GM23338 (cell line): ENCODE results near the gene ANKS1B. TPM values are rescaled to one million over a fixed set of nuclear protein-coding genes. Genes with fewer than 3 reads are reported as not detected.

Experiments
- ATAC-seq: fragments of 200-7000 bp; cut with Tn5 transposase; 3 replicates; pipeline ENCODE4 v1.9.1; 2020
- DNase-seq: peaks from one replicate; pipeline ENCODE4 v3.0.0-alpha.2; 2015; ENCODE audit warnings: low spot score
- H2AFZ ChIP-seq: fragments of 200-600 bp; sonication (generic); 2 replicates; pipeline ENCODE4 v1.8.0; 2016; ENCODE audit warnings: antibody characterized with exemption, mild to moderate bottlenecking, moderate library complexity
- H3F3A ChIP-seq: fragments of 200-600 bp; sonication (generic); replicated peaks from 2 replicates; pipeline ENCODE4 v1.8.0; 2017; ENCODE audit warnings: antibody characterized with exemption, mixed run types, low read depth
- H3K27ac ChIP-seq: fragments of 200-600 bp; sonication (generic); 2 replicates; pipeline ENCODE4 v1.6.1; 2016; ENCODE audit warnings: low read depth
- H3K27me3 ChIP-seq: fragments of 200-600 bp; sonication (generic); 2 replicates; pipeline ENCODE4 v1.8.0; 2016; ENCODE audit warnings: mild to moderate bottlenecking, mixed run types, moderate library complexity; ENCODE audit not compliant: insufficient read depth
- H3K36me3 ChIP-seq: fragments of 200-600 bp; sonication (generic); 2 replicates; pipeline ENCODE4 v1.8.0; 2016; ENCODE audit warnings: mild to moderate bottlenecking; ENCODE audit not compliant: insufficient read depth
- H3K4me1 ChIP-seq: fragments of 200-600 bp; sonication (generic); 2 replicates; pipeline ENCODE4 v1.8.0; 2016; ENCODE audit warnings: mild to moderate bottlenecking, moderate library complexity; ENCODE audit not compliant: insufficient read depth
- H3K4me2 ChIP-seq: fragments of 200-600 bp; sonication (generic); 2 replicates; pipeline ENCODE4 v1.7.1; 2017; ENCODE audit warnings: mixed run types
- H3K4me3 ChIP-seq: fragments of 200-600 bp; sonication (generic); 2 replicates; pipeline ENCODE4 v1.6.1; 2016; ENCODE audit warnings: mixed run types
- H3K79me2 ChIP-seq: fragments of 200-600 bp; sonication (generic); replicated peaks from 2 replicates; pipeline ENCODE4 v1.8.0; 2017; ENCODE audit warnings: mild to moderate bottlenecking; ENCODE audit not compliant: insufficient read depth
- H3K9me2 ChIP-seq: fragments of 200-600 bp; sonication (generic); 2 replicates; pipeline ENCODE4 v1.8.0; 2017; ENCODE audit not compliant: insufficient read depth
- H4K20me1 ChIP-seq: fragments of 200-600 bp; sonication (generic); replicated peaks from 2 replicates; pipeline ENCODE4 v1.8.0; 2017; ENCODE audit warnings: mild to moderate bottlenecking; ENCODE audit not compliant: insufficient read depth
- H3K27ac Mint-ChIP-seq: 2 replicates; pipeline ENCODE4 v1.8.0; 2020; ENCODE audit warnings: inconsistent platforms, mild to moderate bottlenecking, moderate library complexity, mixed read lengths
- H3K27me3 Mint-ChIP-seq: 3 replicates; pipeline ENCODE4 v1.8.0; 2022; ENCODE audit warnings: low read depth, mild to moderate bottlenecking, moderate library complexity, mixed read lengths, inconsistent platforms; ENCODE audit not compliant: insufficient read depth, poor library complexity
- H3K36me3 Mint-ChIP-seq: 3 replicates; pipeline ENCODE4 v1.8.0; 2021; ENCODE audit warnings: low read depth, mild to moderate bottlenecking, inconsistent platforms, moderate library complexity, mixed read lengths
- H3K4me1 Mint-ChIP-seq: 3 replicates; pipeline ENCODE4 v1.8.0; 2020; ENCODE audit warnings: mild to moderate bottlenecking, inconsistent platforms, mixed read lengths
- H3K4me3 Mint-ChIP-seq: 3 replicates; pipeline ENCODE4 v1.8.0; 2021; ENCODE audit warnings: moderate library complexity, mild to moderate bottlenecking, inconsistent platforms, mixed read lengths
- H3K9me3 Mint-ChIP-seq: 3 replicates; pipeline ENCODE4 v1.8.0; 2020; ENCODE audit warnings: moderate library complexity, mild to moderate bottlenecking, inconsistent platforms, mixed read lengths
- CREB1 ChIP-seq: fragments of 250-450 bp; sonication (Bioruptor Pico); IDR thresholded peaks from 2 replicates; pipeline ENCODE4 v1.5.0; 2020; ENCODE audit warnings: low read depth, mild to moderate bottlenecking, moderate library complexity
- EZH2 ChIP-seq: fragments of 200-600 bp; sonication (generic); IDR thresholded peaks from one replicate; pipeline ENCODE4 v1.8.0; 2017; ENCODE audit warnings: antibody characterized with exemption, mild to moderate bottlenecking, low read depth; ENCODE audit not compliant: unreplicated experiment
- EZH2phosphoT487 ChIP-seq: fragments of 200-600 bp; sonication (generic); IDR thresholded peaks from one replicate; pipeline ENCODE4 v1.8.1; 2018; ENCODE audit warnings: antibody characterized with exemption; ENCODE audit not compliant: unreplicated experiment
- JUNB ChIP-seq: IDR thresholded peaks from one replicate; pipeline ENCODE4 v1.6.1; 2016; ENCODE audit warnings: antibody characterized with exemption; ENCODE audit not compliant: unreplicated experiment
- NANOG ChIP-seq: IDR thresholded peaks from 2 replicates; pipeline ENCODE4 v1.6.1; 2016; ENCODE audit warnings: antibody characterized with exemption, borderline replicate concordance
- POLR2AphosphoS5 ChIP-seq: IDR thresholded peaks from 2 replicates; pipeline ENCODE4 v1.6.1; 2016; ENCODE audit warnings: antibody characterized with exemption, low read depth
- STAT1 ChIP-seq: IDR thresholded peaks from one replicate; pipeline ENCODE4 v1.6.1; 2016; ENCODE audit warnings: antibody characterized with exemption; ENCODE audit not compliant: unreplicated experiment
- ZNF114 ChIP-seq: fragments of 250-450 bp; sonication (Bioruptor Pico); IDR thresholded peaks from 2 replicates; pipeline ENCODE4 v1.5.0; 2020; ENCODE audit warnings: mild to moderate bottlenecking, moderate library complexity
- ZNF331 ChIP-seq: fragments of 250-450 bp; sonication (Bioruptor Pico); IDR thresholded peaks from 2 replicates; pipeline ENCODE4 v1.5.0; 2020; ENCODE audit warnings: low read depth, mild to moderate bottlenecking, moderate library complexity
- ZNF462 ChIP-seq: fragments of 250-450 bp; sonication (Bioruptor Pico); IDR thresholded peaks from 2 replicates; pipeline ENCODE4 v1.5.0; 2020; ENCODE audit warnings: mild to moderate bottlenecking, moderate library complexity
- polyA plus RNA-seq: library from polyadenylated mRNA; unstranded; fragments of >200 nt; fragmentation: Nextera tagmentation; extraction: Ambion mirVana; gene quantifications from 2 replicates; pipeline ENCODE4 v1.2.1, GENCODE V29; 2016
- total RNA-seq: library from RNA; depleted of rRNA; stranded (reverse); fragments of >200 nt; shearing (Covaris generic); gene quantifications from 2 replicates; pipeline ENCODE4 v1.2.3, GENCODE V29; 2014
- TF ChIP-seq, protein P1 (sequence below): IDR thresholded peaks from one replicate; pipeline ENCODE4 v1.6.1; 2018; ENCODE audit warnings: antibody characterized with exemption; ENCODE audit not compliant: unreplicated experiment
- TF ChIP-seq, protein P2 (sequence below), 2 experiments: fragments of 200-600 bp in 1 of 2; sonication (generic) in 1 of 2; conservative IDR thresholded peaks; 2 replicates each; pipeline versions ENCODE4 v1.5.1 to v1.6.1; 2016 to 2017; ENCODE audit warnings: antibody characterized with exemption in 2 of 2, low read depth in 2 of 2, mild to moderate bottlenecking in 2 of 2, moderate library complexity in 1 of 2
- TF ChIP-seq, protein P3 (sequence below): IDR thresholded peaks from 2 replicates; pipeline ENCODE4 v1.6.1; 2016; ENCODE audit warnings: antibody characterized with exemption

The ANKS1B gene
- total and polyA plus RNA-seq, 2 experiments from 2014 or later: 4.3 to 5.8 TPM

- TF ChIP-seq, protein P1, sequence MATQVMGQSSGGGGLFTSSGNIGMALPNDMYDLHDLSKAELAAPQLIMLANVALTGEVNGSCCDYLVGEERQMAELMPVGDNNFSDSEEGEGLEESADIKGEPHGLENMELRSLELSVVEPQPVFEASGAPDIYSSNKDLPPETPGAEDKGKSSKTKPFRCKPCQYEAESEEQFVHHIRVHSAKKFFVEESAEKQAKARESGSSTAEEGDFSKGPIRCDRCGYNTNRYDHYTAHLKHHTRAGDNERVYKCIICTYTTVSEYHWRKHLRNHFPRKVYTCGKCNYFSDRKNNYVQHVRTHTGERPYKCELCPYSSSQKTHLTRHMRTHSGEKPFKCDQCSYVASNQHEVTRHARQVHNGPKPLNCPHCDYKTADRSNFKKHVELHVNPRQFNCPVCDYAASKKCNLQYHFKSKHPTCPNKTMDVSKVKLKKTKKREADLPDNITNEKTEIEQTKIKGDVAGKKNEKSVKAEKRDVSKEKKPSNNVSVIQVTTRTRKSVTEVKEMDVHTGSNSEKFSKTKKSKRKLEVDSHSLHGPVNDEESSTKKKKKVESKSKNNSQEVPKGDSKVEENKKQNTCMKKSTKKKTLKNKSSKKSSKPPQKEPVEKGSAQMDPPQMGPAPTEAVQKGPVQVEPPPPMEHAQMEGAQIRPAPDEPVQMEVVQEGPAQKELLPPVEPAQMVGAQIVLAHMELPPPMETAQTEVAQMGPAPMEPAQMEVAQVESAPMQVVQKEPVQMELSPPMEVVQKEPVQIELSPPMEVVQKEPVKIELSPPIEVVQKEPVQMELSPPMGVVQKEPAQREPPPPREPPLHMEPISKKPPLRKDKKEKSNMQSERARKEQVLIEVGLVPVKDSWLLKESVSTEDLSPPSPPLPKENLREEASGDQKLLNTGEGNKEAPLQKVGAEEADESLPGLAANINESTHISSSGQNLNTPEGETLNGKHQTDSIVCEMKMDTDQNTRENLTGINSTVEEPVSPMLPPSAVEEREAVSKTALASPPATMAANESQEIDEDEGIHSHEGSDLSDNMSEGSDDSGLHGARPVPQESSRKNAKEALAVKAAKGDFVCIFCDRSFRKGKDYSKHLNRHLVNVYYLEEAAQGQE: no peak
- no peak for TF ChIP-seq STAT1
- TF ChIP-seq EZH2phosphoT487: no peak
These were observed 1232.0 kb downstream of the ANKS1B start (continued) for GRCh38 chr12:98752726-98753125.

GRCh38 chr12:98751580-98752115, 1233.1 kb downstream of the ANKS1B start:
- DNase-seq (no peak), ATAC-seq (no peak)
- no peaks in the 10 kb centered on the region for H3K4me1 ChIP-seq
- Mint-ChIP-seq H3K9me3 (no peaks in the 10 kb centered on the region), H3K4me1 (peaks cover 10% of the 10 kb centered on the region), H3K4me3 (no peak overlapping the region), H3K36me3 (no peaks in the 10 kb centered on the region), H3K27ac (no peak overlapping the region), H3K27me3 (peaks cover 8% of the 10 kb centered on the region)
- H3K79me2 ChIP-seq: no peaks in the 10 kb centered on the region
- peaks cover 6% of the 10 kb centered on the region for H3K27me3 ChIP-seq
- H3K4me2 ChIP-seq: no peak overlapping the region
- H3K36me3 ChIP-seq: no peaks in the 10 kb centered on the region
- H4K20me1 ChIP-seq: no peaks in the 10 kb centered on the region
- H3K4me3 ChIP-seq: no peak overlapping the region
- H3F3A ChIP-seq: no peaks in the 10 kb centered on the region
- no peaks in the 10 kb centered on the region for H3K9me2 ChIP-seq
- no peak overlapping the region for H2AFZ ChIP-seq
- no peak overlapping the region for H3K27ac ChIP-seq
- TF ChIP-seq, protein P2, sequence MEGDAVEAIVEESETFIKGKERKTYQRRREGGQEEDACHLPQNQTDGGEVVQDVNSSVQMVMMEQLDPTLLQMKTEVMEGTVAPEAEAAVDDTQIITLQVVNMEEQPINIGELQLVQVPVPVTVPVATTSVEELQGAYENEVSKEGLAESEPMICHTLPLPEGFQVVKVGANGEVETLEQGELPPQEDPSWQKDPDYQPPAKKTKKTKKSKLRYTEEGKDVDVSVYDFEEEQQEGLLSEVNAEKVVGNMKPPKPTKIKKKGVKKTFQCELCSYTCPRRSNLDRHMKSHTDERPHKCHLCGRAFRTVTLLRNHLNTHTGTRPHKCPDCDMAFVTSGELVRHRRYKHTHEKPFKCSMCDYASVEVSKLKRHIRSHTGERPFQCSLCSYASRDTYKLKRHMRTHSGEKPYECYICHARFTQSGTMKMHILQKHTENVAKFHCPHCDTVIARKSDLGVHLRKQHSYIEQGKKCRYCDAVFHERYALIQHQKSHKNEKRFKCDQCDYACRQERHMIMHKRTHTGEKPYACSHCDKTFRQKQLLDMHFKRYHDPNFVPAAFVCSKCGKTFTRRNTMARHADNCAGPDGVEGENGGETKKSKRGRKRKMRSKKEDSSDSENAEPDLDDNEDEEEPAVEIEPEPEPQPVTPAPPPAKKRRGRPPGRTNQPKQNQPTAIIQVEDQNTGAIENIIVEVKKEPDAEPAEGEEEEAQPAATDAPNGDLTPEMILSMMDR (conservative IDR thresholded peaks at IDR 0.05; ENCODE audit: low read depth in 2 of 2): no peak
- TF ChIP-seq POLR2AphosphoS5: no peak
- no peak for TF ChIP-seq ZNF114 (CRISPR knock-in tag)
- no peak for TF ChIP-seq CREB1 (CRISPR knock-in tag)
- no peak for TF ChIP-seq ZNF462 (CRISPR knock-in tag)
- TF ChIP-seq ZNF331: no peak
- TF ChIP-seq EZH2phosphoT487: no peak
- TF ChIP-seq, protein P3, sequence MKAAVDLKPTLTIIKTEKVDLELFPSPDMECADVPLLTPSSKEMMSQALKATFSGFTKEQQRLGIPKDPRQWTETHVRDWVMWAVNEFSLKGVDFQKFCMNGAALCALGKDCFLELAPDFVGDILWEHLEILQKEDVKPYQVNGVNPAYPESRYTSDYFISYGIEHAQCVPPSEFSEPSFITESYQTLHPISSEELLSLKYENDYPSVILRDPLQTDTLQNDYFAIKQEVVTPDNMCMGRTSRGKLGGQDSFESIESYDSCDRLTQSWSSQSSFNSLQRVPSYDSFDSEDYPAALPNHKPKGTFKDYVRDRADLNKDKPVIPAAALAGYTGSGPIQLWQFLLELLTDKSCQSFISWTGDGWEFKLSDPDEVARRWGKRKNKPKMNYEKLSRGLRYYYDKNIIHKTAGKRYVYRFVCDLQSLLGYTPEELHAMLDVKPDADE: no peak
- TF ChIP-seq JUNB: no peak
- TF ChIP-seq NANOG: no peak
- no peak for TF ChIP-seq EZH2
